ENCODE measurements around the gene ADCY10.

- TF ChIP-seq MAFK (IDR thresholded peaks at IDR 0.05; ENCODE audit: low read depth, low read length) (no peak), CTCF (conservative IDR thresholded peaks at IDR 0.05; ENCODE audit: low read depth, low read length) (no peak), FOS (IDR thresholded peaks at IDR 0.05; ENCODE audit: low read depth, low read length) (no peak), MXI1 (IDR thresholded peaks at IDR 0.05; ENCODE audit: borderline replicate concordance, low read depth, low read length) (no peak), POLR2A (IDR thresholded peaks at IDR 0.05; ENCODE audit: low read depth, low read length) (no peak), BHLHE40 (IDR thresholded peaks at IDR 0.05; ENCODE audit: low read depth, low read length) (no peak), USF2 (IDR thresholded peaks at IDR 0.05; ENCODE audit: low read depth, low read length) (no peak), CEBPB (IDR thresholded peaks at IDR 0.05; ENCODE audit: low read depth, low read length) (no peak), RAD21 (IDR thresholded peaks at IDR 0.05; ENCODE audit: low read length) (no peak), CHD1 (IDR thresholded peaks at IDR 0.05; ENCODE audit: low read depth, low read length) (no peak), MAZ (IDR thresholded peaks at IDR 0.05; ENCODE audit: borderline replicate concordance, low read depth, low read length) (no peak), ELK1 (IDR thresholded peaks at IDR 0.05; ENCODE audit: borderline replicate concordance, low read depth, low read length) (no peak), RCOR1 (IDR thresholded peaks at IDR 0.05; ENCODE audit: insufficient replicate concordance, low read length) (no peak), RFX5 (IDR thresholded peaks at IDR 0.05; ENCODE audit: low read depth, low read length) (no peak)
These were observed 2.5 kb downstream of the ADCY10 start for GRCh38 chr1:167911413-167911812.

All from IMR-90 (cell line).